Measurements from ENCODE around the gene RNF223. TPM values are rescaled to one million over a fixed set of nuclear protein-coding genes. Genes with fewer than 3 reads are reported as not detected.
A peak's percentile ranks its signal among the peaks of the same experiment; 100 is the strongest.

Gene RNF223
- total RNA-seq, 1 experiment from 2014 or later = not detected

DNA sequence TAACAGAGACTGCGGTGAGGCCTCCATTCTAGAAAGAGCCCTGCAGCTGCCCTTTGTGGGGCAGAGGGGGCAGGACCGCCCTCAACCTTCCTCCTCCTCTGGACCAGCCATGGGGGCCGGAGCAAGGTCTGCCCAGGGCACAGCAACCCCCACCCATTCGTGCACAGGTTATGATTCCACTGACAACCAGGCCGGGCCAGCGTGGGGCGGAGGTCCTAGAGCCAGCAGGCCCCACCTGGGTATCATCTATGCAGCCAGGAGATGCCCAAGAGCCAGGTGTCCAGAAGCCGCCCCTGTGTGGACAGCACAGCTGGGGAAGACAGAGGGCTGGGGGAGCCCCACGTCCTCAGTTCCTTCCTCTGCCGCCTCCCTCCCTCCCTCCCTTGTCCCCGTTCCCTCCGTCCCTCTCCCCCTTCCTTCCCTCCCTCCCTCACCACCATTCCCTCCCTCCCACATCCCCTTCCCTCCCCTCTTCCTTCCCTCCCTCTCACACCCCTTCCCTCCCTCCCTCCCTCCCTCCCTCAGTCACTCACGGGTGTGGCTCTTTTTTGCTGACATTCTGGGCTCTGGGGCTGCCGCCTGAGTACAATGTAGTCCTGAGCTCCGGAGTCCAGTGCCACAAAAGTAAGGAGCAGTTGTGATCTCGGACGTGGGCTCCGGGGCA lies 12.3 kb downstream of the RNF223 start (continued):
- TF ChIP-seq, protein P1, sequence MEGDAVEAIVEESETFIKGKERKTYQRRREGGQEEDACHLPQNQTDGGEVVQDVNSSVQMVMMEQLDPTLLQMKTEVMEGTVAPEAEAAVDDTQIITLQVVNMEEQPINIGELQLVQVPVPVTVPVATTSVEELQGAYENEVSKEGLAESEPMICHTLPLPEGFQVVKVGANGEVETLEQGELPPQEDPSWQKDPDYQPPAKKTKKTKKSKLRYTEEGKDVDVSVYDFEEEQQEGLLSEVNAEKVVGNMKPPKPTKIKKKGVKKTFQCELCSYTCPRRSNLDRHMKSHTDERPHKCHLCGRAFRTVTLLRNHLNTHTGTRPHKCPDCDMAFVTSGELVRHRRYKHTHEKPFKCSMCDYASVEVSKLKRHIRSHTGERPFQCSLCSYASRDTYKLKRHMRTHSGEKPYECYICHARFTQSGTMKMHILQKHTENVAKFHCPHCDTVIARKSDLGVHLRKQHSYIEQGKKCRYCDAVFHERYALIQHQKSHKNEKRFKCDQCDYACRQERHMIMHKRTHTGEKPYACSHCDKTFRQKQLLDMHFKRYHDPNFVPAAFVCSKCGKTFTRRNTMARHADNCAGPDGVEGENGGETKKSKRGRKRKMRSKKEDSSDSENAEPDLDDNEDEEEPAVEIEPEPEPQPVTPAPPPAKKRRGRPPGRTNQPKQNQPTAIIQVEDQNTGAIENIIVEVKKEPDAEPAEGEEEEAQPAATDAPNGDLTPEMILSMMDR (IDR thresholded peaks at IDR 0.05) = no peak
- TF ChIP-seq, protein P2, sequence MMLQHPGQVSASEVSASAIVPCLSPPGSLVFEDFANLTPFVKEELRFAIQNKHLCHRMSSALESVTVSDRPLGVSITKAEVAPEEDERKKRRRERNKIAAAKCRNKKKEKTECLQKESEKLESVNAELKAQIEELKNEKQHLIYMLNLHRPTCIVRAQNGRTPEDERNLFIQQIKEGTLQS (CRISPR knock-in tag; conservative IDR thresholded peaks at IDR 0.05) = no peak
- TF ChIP-seq SMAD3 (CRISPR knock-in tag; IDR thresholded peaks at IDR 0.05; ENCODE audit: borderline replicate concordance) (no peak), ZBTB21 (CRISPR knock-in tag; IDR thresholded peaks at IDR 0.05; ENCODE audit: borderline replicate concordance) (no peak)

DNA sequence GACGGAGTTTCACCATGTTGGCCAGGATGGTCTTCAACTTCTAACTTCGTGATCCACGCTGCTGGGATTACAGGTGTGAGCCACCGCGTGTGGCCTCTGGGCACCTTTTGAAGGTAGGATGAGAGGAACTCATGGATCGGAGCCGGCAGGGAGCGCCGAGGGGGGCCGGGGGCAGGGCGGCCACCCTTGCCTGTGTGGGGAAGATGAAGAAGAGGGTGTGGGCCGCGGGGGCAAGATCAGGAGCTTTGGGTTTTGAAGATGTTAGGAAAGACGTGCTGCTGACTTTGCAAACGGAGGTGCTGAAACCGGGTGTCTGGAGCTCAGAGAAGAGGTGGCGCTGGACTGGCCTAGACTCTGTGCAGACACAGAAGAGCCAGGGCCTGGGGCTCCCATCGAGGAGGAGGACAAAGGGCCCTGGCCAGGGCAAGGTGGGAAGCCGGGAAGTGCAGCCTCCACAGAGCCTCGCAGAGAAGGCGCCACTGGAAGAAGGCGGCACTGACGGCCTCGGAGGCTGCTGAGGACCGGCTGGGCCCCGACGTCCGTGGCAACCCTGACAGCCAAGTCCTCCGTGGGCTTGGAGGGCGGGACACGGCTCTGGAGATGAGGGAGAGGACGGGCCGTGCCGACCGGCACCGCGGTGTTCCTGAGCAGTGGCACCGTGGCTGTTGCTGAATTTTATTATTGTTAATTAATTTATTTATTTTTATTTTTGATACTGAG lies 13.7 kb downstream of the RNF223 start:
- Mint-ChIP-seq H3K4me3 (peak overlapping the region; percentile 57), H3K4me1 (peaks cover 8% of the 10 kb centered on the region), H3K36me3 (no peaks in the 10 kb centered on the region), H3K27ac (no peak overlapping the region), H3K9me3 (no peaks in the 10 kb centered on the region), H3K27me3 (ENCODE audit: low read depth) (peaks cover 53% of the 10 kb centered on the region)
- no peak for DNase-seq (ENCODE audit: low spot score)
- POLR2A ChIA-PET = no interaction called here
- TF ChIP-seq TEAD4 (CRISPR knock-in tag; IDR thresholded peaks at IDR 0.05) (no peak), NFYB (CRISPR knock-in tag; conservative IDR thresholded peaks at IDR 0.05; ENCODE audit: low read depth) (no peak), FOXK1 (CRISPR knock-in tag; IDR thresholded peaks at IDR 0.05) (no peak), FOXP1 (CRISPR knock-in tag; IDR thresholded peaks at IDR 0.05; ENCODE audit: borderline replicate concordance) (no peak)
- TF ChIP-seq, protein P3, sequence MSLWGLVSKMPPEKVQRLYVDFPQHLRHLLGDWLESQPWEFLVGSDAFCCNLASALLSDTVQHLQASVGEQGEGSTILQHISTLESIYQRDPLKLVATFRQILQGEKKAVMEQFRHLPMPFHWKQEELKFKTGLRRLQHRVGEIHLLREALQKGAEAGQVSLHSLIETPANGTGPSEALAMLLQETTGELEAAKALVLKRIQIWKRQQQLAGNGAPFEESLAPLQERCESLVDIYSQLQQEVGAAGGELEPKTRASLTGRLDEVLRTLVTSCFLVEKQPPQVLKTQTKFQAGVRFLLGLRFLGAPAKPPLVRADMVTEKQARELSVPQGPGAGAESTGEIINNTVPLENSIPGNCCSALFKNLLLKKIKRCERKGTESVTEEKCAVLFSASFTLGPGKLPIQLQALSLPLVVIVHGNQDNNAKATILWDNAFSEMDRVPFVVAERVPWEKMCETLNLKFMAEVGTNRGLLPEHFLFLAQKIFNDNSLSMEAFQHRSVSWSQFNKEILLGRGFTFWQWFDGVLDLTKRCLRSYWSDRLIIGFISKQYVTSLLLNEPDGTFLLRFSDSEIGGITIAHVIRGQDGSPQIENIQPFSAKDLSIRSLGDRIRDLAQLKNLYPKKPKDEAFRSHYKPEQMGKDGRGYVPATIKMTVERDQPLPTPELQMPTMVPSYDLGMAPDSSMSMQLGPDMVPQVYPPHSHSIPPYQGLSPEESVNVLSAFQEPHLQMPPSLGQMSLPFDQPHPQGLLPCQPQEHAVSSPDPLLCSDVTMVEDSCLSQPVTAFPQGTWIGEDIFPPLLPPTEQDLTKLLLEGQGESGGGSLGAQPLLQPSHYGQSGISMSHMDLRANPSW (CRISPR knock-in tag; conservative IDR thresholded peaks at IDR 0.05; ENCODE audit: low read depth) = no peak
- TF ChIP-seq, protein P4, sequence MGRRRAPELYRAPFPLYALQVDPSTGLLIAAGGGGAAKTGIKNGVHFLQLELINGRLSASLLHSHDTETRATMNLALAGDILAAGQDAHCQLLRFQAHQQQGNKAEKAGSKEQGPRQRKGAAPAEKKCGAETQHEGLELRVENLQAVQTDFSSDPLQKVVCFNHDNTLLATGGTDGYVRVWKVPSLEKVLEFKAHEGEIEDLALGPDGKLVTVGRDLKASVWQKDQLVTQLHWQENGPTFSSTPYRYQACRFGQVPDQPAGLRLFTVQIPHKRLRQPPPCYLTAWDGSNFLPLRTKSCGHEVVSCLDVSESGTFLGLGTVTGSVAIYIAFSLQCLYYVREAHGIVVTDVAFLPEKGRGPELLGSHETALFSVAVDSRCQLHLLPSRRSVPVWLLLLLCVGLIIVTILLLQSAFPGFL (CRISPR knock-in tag; IDR thresholded peaks at IDR 0.05; ENCODE audit: borderline replicate concordance) = no peak
- CTCF ChIA-PET = interaction anchor here (1.2 to 4.0 kb wide), 8 partner anchors 13 to 90 kb away, joined by 4 to 20 read pairs (median 10); partner anchors contain the start of genes PERM1 and RNF223
- ATAC-seq = no peak

DNA sequence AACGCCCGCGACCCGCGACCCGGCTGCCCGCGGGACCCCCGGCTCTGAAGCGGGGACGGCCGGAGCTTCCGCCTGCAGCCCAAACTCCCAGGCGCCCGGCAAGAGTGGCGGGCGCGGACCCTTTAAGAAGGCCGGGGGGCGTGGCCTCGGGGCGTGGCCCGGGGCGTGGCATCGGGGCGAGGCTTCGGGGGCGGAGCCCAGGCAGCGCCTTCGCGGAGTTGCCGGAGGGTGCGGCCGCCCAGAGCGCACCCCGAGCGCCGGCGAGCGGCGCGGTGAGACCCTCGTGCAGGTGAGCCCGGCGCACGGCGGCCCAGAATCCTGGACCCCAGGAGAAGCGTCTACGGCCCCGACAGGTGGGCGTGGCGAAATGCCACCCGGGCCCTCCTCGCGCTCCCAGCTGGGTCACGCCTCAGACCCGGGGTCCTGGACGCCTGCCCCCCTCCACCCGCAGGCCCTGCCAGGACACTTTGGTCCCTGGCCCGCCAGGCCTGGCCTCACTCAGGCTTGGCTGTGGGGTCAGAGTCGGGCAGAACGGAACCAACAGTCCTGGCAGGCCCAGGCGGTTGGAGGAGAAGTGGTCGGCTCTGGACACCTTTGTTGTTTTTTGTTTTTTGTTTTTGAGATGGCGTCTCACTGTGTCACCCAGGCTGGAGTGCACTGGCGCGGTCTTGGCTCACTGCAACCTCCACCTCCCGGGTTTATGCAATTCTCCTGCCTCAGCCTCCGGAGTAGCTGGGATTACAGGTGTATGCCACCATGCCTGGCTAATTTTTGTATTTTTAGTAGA lies 14.4 kb downstream of the RNF223 start:
- DNase-seq (ENCODE audit: low spot score) = peak; percentile 91
- Mint-ChIP-seq H3K4me3 (peak overlapping the region; percentile 57), H3K9me3 (no peaks in the 10 kb centered on the region), H3K36me3 (no peaks in the 10 kb centered on the region), H3K27ac (no peak overlapping the region), H3K4me1 (peaks cover 8% of the 10 kb centered on the region; the same call in 1 of the 2 replicates), H3K27me3 (ENCODE audit: low read depth) (peaks cover 53% of the 10 kb centered on the region)
- peak; percentile 65 for ATAC-seq
- POLR2A ChIA-PET = interaction anchor here (0.6 kb wide), 2 partner anchors 72 to 876 kb away, joined by 3 to 5 read pairs; no protein-coding TSS in a partner anchor
- CTCF ChIA-PET = interaction anchor here (1.0 to 4.0 kb wide), 16 partner anchors 12 to 232 kb away, joined by 3 to 20 read pairs (median 5); partner anchors contain the start of genes AGRN, PERM1 and RNF223
- TF ChIP-seq TEAD4 (CRISPR knock-in tag; IDR thresholded peaks at IDR 0.05) (no peak), ZNF423 (CRISPR knock-in tag; IDR thresholded peaks at IDR 0.05) (no peak), SOX15 (CRISPR knock-in tag; IDR thresholded peaks at IDR 0.05) (no peak), MYBL2 (CRISPR knock-in tag; IDR thresholded peaks at IDR 0.05) (no peak)
- TF ChIP-seq, protein P5, sequence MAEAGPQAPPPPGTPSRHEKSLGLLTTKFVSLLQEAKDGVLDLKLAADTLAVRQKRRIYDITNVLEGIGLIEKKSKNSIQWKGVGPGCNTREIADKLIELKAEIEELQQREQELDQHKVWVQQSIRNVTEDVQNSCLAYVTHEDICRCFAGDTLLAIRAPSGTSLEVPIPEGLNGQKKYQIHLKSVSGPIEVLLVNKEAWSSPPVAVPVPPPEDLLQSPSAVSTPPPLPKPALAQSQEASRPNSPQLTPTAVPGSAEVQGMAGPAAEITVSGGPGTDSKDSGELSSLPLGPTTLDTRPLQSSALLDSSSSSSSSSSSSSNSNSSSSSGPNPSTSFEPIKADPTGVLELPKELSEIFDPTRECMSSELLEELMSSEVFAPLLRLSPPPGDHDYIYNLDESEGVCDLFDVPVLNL (CRISPR knock-in tag; IDR thresholded peaks at IDR 0.05; ENCODE audit: borderline replicate concordance, low read depth) = no peak
- TF ChIP-seq, protein P6, sequence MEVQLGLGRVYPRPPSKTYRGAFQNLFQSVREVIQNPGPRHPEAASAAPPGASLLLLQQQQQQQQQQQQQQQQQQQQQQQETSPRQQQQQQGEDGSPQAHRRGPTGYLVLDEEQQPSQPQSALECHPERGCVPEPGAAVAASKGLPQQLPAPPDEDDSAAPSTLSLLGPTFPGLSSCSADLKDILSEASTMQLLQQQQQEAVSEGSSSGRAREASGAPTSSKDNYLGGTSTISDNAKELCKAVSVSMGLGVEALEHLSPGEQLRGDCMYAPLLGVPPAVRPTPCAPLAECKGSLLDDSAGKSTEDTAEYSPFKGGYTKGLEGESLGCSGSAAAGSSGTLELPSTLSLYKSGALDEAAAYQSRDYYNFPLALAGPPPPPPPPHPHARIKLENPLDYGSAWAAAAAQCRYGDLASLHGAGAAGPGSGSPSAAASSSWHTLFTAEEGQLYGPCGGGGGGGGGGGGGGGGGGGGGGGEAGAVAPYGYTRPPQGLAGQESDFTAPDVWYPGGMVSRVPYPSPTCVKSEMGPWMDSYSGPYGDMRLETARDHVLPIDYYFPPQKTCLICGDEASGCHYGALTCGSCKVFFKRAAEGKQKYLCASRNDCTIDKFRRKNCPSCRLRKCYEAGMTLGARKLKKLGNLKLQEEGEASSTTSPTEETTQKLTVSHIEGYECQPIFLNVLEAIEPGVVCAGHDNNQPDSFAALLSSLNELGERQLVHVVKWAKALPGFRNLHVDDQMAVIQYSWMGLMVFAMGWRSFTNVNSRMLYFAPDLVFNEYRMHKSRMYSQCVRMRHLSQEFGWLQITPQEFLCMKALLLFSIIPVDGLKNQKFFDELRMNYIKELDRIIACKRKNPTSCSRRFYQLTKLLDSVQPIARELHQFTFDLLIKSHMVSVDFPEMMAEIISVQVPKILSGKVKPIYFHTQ (CRISPR knock-in tag; IDR thresholded peaks at IDR 0.05) = no peak
- TF ChIP-seq, protein P7, sequence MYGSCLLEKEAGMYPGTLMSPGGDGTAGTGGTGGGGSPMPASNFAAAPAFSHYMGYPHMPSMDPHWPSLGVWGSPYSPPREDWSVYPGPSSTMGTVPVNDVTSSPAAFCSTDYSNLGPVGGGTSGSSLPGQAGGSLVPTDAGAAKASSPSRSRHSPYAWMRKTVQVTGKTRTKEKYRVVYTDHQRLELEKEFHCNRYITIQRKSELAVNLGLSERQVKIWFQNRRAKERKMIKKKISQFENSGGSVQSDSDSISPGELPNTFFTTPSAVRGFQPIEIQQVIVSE (CRISPR knock-in tag; IDR thresholded peaks at IDR 0.05; ENCODE audit: borderline replicate concordance) = no peak
